Peyer's patch (tissue), 4 donors: Measurements from ENCODE around the gene APOOL. TPM values are rescaled to one million over a fixed set of nuclear protein-coding genes. Genes with fewer than 3 reads are reported as not detected.

Experiments
- DNase-seq, 3 donors: peaks; one replicate each; pipeline ENCODE4 v3.0.0-alpha.2; 2017 to 2019
- H3K27ac ChIP-seq, 4 donors: fragments of 200-600 bp; sonication (generic); one replicate each; pipeline ENCODE4 v1.5.1; 2016 to 2019
- H3K27me3 ChIP-seq, 2 donors: fragments of 200-600 bp; sonication (generic); one replicate each; pipeline ENCODE4 v1.5.1; 2019
- H3K36me3 ChIP-seq, 3 donors: fragments of 200-600 bp; sonication (generic); one replicate each; pipeline ENCODE4 v1.5.1; 2016 to 2019
- H3K4me1 ChIP-seq, 4 donors: fragments of 200-600 bp; sonication (generic); one replicate each; pipeline ENCODE4 v1.5.1; 2016 to 2019
- H3K4me3 ChIP-seq, 4 donors: fragments of 200-600 bp; sonication (generic); 1 replicate in 3 of 4; 2 replicates in 1 of 4; pipeline ENCODE4 v1.5.1; 2016 to 2019; ENCODE audit warnings: mild to moderate bottlenecking in 1 of 4
- H3K9me3 ChIP-seq, 4 donors: fragments of 200-600 bp; sonication (generic); one replicate each; pipeline ENCODE4 v1.5.1; 2016 to 2019; ENCODE audit warnings: mild to moderate bottlenecking in 1 of 4
- POLR2A ChIP-seq, 2 donors: fragments of 450-650 bp; IDR thresholded peaks; one replicate each; pipeline ENCODE4 v1.5.1; 2017; ENCODE audit warnings: antibody characterized with exemption in 2 of 2, mild to moderate bottlenecking in 2 of 2, moderate library complexity in 2 of 2
- total RNA-seq, 4 donors: library from RNA; depleted of rRNA; stranded (reverse); fragments of >200 nt; gene quantifications; one replicate each; pipeline ENCODE4 v1.1.0, GENCODE V29; 2016
- TF ChIP-seq, protein P1 (sequence below), 6 experiments: fragments of 450-650 bp in 4 of 6; fragments of 200-600 bp in 2 of 6; sonication (generic) in 1 of 6; IDR thresholded peaks; one replicate each; pipeline ENCODE4 v1.5.1; 2017 to 2019; ENCODE audit warnings: antibody characterized with exemption in 6 of 6, mild to moderate bottlenecking in 3 of 6, moderate library complexity in 1 of 6

Gene APOOL
- total RNA-seq, 4 donors from 2014 or later = 8.7 to 9.6 (median 9.0) TPM

DNA sequence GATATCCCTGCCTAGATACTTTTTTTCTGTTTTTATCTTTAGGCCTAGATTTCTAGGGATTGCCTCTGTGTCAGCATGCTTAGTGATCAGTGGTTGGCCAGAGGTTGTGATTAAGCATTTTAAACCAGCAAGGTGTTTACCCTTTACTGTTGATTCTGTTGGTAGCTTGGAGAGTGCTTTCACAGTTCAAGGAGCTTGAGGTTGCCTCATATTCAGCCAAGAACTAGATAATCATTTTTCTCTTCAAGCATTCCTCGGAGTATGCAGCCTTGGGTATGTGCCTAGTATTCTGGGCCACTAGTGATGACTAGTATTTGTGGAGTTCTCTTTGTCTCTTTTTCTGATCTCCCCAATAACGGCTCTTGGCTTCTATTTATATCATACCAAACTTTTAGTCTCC, 20.4 kb downstream of the APOOL start:
- Histone ChIP-seq H3K27me3 (no peaks in the 10 kb centered on the region), H3K4me3 (no peak overlapping the region), H3K27ac (no peak overlapping the region), H3K36me3 (no peaks in the 10 kb centered on the region), H3K9me3 (no peaks in the 10 kb centered on the region), H3K4me1 (no peaks in the 10 kb centered on the region)
- DNase-seq = no peak
- TF ChIP-seq POLR2A (IDR thresholded peaks at IDR 0.05) = no peak
- TF ChIP-seq, protein P1, sequence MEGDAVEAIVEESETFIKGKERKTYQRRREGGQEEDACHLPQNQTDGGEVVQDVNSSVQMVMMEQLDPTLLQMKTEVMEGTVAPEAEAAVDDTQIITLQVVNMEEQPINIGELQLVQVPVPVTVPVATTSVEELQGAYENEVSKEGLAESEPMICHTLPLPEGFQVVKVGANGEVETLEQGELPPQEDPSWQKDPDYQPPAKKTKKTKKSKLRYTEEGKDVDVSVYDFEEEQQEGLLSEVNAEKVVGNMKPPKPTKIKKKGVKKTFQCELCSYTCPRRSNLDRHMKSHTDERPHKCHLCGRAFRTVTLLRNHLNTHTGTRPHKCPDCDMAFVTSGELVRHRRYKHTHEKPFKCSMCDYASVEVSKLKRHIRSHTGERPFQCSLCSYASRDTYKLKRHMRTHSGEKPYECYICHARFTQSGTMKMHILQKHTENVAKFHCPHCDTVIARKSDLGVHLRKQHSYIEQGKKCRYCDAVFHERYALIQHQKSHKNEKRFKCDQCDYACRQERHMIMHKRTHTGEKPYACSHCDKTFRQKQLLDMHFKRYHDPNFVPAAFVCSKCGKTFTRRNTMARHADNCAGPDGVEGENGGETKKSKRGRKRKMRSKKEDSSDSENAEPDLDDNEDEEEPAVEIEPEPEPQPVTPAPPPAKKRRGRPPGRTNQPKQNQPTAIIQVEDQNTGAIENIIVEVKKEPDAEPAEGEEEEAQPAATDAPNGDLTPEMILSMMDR (IDR thresholded peaks at IDR 0.05) = no peak

DNA sequence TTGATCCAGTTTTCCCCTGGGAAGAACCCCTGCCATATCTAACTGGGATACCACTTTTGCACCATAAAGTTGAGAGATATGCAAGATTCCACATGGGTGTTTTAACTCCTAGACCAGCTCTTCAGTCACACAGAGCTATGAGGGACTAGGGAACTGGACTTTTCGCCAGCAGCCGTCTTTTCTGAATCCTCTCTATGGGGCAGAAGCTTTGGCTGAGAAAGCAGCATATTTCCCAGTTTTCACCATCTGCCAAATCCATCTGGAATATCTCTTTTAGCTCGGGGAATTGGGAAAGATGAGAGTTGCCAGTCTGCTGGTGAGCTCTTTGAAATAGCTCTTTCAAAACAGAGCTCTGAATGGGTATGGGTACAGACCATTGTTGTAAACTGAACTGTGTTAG, 20.9 kb downstream of the APOOL start:
- no peak for DNase-seq
- TF ChIP-seq POLR2A (IDR thresholded peaks at IDR 0.05) = no peak
- TF ChIP-seq, protein P1 (IDR thresholded peaks at IDR 0.05) = no peak
- H3K4me3 ChIP-seq = no peak overlapping the region
- no peaks in the 10 kb centered on the region for H3K9me3 ChIP-seq
- H3K27me3 ChIP-seq = no peaks in the 10 kb centered on the region
- H3K4me1 ChIP-seq = no peaks in the 10 kb centered on the region
- H3K27ac ChIP-seq = no peak overlapping the region
- no peaks in the 10 kb centered on the region for H3K36me3 ChIP-seq

DNA sequence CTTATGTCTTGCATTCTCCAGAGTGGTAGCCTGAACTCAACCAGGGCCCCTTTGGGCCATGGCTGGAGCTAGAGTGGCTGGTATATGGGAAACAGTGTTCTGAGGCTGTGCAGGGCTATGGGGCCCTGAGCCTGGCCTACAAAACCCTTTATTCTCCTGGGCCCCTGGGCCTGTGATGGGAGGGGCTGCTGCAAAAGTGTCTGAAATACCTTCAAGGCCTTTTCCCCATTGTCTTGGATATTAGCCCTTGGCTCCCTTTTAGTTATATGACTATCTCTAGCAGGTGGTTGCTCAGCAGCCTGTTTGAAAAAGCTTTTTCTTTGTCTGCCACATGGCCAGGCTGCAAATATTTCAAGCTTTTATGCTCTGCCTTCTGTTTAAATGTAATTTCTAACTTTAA, 22.5 kb downstream of the APOOL start:
- DNase-seq = no peak
- TF ChIP-seq POLR2A (IDR thresholded peaks at IDR 0.05) = no peak
- TF ChIP-seq, protein P1 (IDR thresholded peaks at IDR 0.05) = no peak
- H3K4me1 ChIP-seq = no peaks in the 10 kb centered on the region
- no peak overlapping the region for H3K27ac ChIP-seq
- H3K27me3 ChIP-seq = no peaks in the 10 kb centered on the region
- no peaks in the 10 kb centered on the region for H3K9me3 ChIP-seq
- H3K36me3 ChIP-seq = no peaks in the 10 kb centered on the region
- no peak overlapping the region for H3K4me3 ChIP-seq

DNA sequence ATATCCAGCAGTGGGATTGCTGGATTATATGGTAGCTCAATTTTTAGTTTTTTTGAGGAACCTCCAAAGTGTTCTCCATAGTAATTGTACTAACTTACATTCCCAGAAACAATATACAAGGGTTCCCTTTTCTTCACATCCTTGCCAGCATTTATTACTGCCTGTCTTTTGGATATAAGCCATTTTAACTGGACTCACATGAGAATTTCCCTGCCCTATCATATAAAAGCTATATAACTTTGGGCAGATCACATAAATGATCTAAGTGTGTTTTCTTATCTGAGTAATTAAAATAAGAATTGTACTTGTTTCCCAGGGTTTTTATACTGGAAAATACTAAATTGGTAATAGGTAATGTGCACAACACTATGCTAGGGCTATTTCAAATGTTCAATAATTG, 25.4 kb downstream of the APOOL start:
- no peaks in the 10 kb centered on the region for H3K27me3 ChIP-seq
- TF ChIP-seq POLR2A (IDR thresholded peaks at IDR 0.05) = no peak
- TF ChIP-seq, protein P1 (IDR thresholded peaks at IDR 0.05) = no peak
- DNase-seq = no peak
- no peak overlapping the region for H3K27ac ChIP-seq
- no peaks in the 10 kb centered on the region for H3K9me3 ChIP-seq
- no peak overlapping the region for H3K4me3 ChIP-seq
- H3K36me3 ChIP-seq = no peaks in the 10 kb centered on the region
- H3K4me1 ChIP-seq = no peaks in the 10 kb centered on the region

DNA sequence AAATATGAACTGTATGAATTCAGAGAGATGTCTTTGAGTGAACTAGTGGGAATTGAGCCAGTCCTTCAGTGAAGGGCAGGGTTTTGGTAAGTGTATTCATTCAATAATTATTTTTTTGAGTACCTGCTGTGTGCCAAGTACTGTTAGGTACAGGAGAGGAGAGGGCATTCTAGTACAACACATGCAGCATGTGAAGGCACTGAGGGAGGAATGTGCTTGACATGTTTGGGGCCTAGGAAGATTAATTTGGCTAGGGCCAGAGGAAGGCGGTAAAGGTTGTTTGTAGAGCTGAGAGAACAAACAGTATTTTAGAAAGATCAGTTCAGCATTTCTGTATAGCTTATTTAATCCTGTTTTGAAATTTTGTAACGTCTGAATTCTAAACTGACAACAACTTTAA, 27.8 kb downstream of the APOOL start:
- H3K9me3 ChIP-seq = no peaks in the 10 kb centered on the region
- H3K36me3 ChIP-seq = no peaks in the 10 kb centered on the region
- no peaks in the 10 kb centered on the region for H3K27me3 ChIP-seq
- no peaks in the 10 kb centered on the region for H3K4me1 ChIP-seq
- TF ChIP-seq, protein P1 (IDR thresholded peaks at IDR 0.05) = no peak
- DNase-seq = no peak
- H3K27ac ChIP-seq = no peak overlapping the region
- H3K4me3 ChIP-seq = no peak overlapping the region

DNA sequence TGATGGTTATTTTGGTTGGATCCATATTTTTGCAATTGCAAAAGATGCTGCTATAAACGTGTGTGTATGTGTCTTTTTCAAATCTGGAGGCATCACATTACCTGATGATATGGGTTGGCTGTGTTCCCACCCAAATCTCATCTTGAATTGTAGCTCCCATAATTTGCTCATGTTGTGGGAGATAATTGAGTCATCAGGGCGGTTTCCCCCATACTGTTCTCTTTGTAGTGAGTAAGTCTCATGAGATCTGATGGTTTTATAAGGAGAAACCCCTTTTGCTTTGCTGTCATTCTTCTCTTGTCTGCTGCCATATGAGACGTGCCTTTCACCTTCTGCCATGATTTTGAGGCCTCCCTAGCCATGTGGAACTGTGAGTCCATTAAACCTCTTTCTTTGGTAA, 33.4 kb downstream of the APOOL start:
- no peak overlapping the region for H3K4me3 ChIP-seq
- H3K9me3 ChIP-seq = no peaks in the 10 kb centered on the region
- H3K4me1 ChIP-seq = no peaks in the 10 kb centered on the region
- DNase-seq = no peak
- no peaks in the 10 kb centered on the region for H3K36me3 ChIP-seq
- H3K27me3 ChIP-seq = no peaks in the 10 kb centered on the region
- TF ChIP-seq, protein P1 (IDR thresholded peaks at IDR 0.05) = no peak
- no peak for TF ChIP-seq POLR2A (IDR thresholded peaks at IDR 0.05)
- no peak overlapping the region for H3K27ac ChIP-seq
